WERI-Rb-1 (cell line): ENCODE measurements around the gene CNDP2.

ENCODE experiments used
- DNase-seq: peaks from one replicate; pipeline ENCODE4 v3.0.0-alpha.2; 2020
- H3K27ac ChIP-seq: fragments of 250-450 bp; sonication (Bioruptor Pico); 2 replicates; pipeline ENCODE4 v1.5.1; 2020; ENCODE audit warnings: mild to moderate bottlenecking, moderate library complexity
- H3K27me3 ChIP-seq: fragments of 250-450 bp; sonication (Bioruptor Pico); 2 replicates; pipeline ENCODE4 v1.5.1; 2021; ENCODE audit warnings: mild to moderate bottlenecking, low read depth, moderate library complexity; ENCODE audit not compliant: insufficient read depth, severe bottlenecking
- H3K36me3 ChIP-seq: fragments of 250-450 bp; sonication (Bioruptor Pico); 2 replicates; pipeline ENCODE4 v1.5.1; 2020; ENCODE audit warnings: mild to moderate bottlenecking, moderate library complexity
- H3K4me3 ChIP-seq: 2 replicates; pipeline ENCODE4 v1.5.1; 2011; ENCODE audit warnings: low read depth, mild to moderate bottlenecking, control low read depth, low read length
- H3K9me3 ChIP-seq: fragments of 250-450 bp; sonication (Bioruptor Pico); 2 replicates; pipeline ENCODE4 v1.5.1; 2021; ENCODE audit warnings: mild to moderate bottlenecking, moderate library complexity; ENCODE audit not compliant: severe bottlenecking
- TF ChIP-seq, protein P1 (sequence below): IDR thresholded peaks from 2 replicates; pipeline ENCODE4 v1.5.1; 2011; ENCODE audit warnings: low read depth, mild to moderate bottlenecking, control low read depth, inconsistent platforms, low read length

Gene CNDP2

DNA sequence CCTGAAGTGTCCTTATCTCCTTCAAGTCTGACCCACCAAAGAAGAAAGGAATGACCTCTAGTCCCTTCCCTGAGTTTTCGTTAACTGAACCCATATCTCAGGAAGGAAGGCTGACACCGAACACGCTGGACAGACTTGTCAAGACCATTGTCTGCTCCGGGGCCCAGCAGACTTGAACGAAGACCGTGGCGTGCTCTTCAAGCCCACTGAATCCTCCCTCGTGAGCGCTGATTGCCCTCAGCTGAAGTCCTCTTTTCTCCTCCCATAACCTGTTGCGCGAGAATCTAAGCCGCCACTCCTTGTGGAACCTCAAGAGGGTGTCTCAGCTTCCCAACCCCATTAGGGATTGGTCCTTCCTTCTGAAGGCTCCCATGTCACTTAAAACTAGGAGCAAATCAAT, 37.5 kb downstream of the CNDP2 start:
- Histone ChIP-seq H3K4me3 (no peak overlapping the region), H3K36me3 (no peaks in the 10 kb centered on the region), H3K9me3 (no peaks in the 10 kb centered on the region), H3K27me3 (no peaks in the 10 kb centered on the region), H3K27ac (no peak overlapping the region)
- TF ChIP-seq, protein P1, sequence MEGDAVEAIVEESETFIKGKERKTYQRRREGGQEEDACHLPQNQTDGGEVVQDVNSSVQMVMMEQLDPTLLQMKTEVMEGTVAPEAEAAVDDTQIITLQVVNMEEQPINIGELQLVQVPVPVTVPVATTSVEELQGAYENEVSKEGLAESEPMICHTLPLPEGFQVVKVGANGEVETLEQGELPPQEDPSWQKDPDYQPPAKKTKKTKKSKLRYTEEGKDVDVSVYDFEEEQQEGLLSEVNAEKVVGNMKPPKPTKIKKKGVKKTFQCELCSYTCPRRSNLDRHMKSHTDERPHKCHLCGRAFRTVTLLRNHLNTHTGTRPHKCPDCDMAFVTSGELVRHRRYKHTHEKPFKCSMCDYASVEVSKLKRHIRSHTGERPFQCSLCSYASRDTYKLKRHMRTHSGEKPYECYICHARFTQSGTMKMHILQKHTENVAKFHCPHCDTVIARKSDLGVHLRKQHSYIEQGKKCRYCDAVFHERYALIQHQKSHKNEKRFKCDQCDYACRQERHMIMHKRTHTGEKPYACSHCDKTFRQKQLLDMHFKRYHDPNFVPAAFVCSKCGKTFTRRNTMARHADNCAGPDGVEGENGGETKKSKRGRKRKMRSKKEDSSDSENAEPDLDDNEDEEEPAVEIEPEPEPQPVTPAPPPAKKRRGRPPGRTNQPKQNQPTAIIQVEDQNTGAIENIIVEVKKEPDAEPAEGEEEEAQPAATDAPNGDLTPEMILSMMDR: 0 out of 2 replicates have a peak, but pooled peaks have one; percentile 4
- no peak for DNase-seq

DNA sequence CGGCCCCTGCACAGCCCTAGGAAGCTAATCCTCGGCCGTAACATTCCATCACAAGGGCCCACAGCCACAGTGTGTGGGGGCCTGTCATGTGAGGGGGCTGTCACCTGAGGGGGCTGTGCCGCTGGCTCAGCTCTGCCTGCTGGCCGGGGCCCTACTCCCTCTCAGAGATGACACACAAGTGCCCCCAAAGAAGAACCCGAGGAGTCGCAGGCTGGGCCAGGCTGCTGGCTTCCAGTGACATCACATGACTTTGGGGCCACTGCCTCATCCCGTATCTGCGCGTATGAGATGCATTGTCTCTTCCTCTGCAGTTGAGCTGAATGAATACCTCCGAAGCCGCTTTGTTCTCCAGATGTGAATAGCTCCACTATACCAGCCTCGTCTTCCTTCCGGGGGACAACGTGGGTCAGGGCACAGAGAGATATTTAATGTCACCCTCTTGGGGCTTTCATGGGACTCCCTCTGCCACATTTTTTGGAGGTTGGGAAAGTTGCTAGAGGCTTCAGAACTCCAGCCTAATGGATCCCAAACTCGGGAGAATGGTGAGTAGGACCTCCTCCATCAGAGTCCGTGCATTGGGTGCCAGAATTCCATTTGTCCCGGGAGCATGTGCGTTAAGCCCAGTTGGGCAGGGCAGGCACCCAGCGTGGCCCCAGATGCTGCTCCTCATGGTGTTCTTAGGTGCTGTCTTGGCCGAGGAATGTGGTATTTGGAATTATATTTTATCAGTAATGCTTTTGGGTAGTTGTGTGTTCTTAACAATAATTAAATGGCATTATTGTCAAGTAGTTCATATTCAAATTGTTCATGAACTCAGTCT, 38.2 kb downstream of the CNDP2 start, which contains the start of gene CNDP1:
Gene CNDP1, plus strand, starts transcription at position 351 of the 820 bp plus-strand sequence. Its CDS starts 168 bp downstream, at position 519.
- Histone ChIP-seq H3K36me3 (no peaks in the 10 kb centered on the region), H3K4me3 (no peak within 1 kb of the TSS), H3K9me3 (no peaks in the 10 kb centered on the region), H3K27ac (no peak within 1 kb of the TSS), H3K27me3 (no peaks in the 10 kb centered on the region)
- no peak for DNase-seq
- TF ChIP-seq, protein P1: no peak

DNA sequence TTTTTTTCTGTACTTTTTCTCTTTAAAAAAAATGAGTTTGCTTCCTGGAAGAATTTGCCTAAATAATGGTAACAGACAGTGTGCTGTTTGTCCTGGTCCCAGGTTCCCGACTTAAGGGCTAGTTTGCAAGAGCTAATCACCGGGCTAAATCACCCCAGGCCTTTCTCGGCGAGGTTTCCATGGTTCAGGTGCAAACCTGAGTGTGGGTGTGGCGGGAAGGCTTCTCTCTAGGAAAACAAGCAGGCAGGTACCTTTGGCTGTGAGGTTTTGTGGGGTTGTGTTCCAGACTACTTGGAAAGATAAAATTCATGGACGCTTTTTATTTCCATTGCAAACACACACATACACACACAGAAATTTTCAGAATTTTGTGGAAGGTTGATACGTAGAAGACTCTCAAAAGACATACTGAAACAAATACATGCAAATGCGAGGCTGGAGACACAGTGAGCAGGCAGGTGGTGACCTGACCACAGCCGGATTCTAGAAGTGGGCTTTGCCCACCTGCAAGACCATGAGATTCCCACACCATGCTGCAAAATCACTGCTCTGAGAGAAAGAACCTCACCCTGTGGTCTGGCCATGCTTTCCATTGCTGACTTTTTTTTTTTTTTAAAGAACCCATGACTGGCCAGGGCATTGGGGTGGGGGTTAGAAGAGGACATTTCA, 39.0 kb downstream of the CNDP2 start:
- Histone ChIP-seq H3K9me3 (no peaks in the 10 kb centered on the region), H3K36me3 (no peaks in the 10 kb centered on the region), H3K27ac (no peak overlapping the region), H3K27me3 (no peaks in the 10 kb centered on the region), H3K4me3 (no peak overlapping the region)
- TF ChIP-seq, protein P1: no peak
- DNase-seq: no peak

DNA sequence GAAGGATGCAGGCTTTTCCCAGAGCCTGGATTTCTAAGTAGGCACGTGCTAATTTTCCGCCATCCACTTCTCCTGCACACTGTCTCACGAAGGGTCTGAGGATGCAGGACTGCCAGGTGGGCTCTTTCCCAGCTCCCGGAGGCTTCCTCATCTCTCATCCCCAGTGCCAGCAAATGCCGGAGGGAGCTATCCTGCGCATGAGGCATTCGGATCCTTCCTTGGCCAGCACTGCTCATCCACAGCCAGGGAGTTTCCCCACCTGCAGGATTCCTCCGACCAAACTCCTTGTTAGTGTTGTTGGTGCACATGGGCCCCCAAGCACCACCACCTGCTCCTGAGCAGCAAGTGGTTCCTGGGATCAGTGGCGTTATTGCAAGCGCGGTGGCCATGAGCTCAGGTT, 43.1 kb downstream of the CNDP2 start:
- Histone ChIP-seq H3K4me3 (no peak overlapping the region), H3K36me3 (no peaks in the 10 kb centered on the region), H3K27ac (no peak overlapping the region), H3K9me3 (no peaks in the 10 kb centered on the region), H3K27me3 (no peaks in the 10 kb centered on the region)
- TF ChIP-seq, protein P1: no peak
- DNase-seq: no peak

DNA sequence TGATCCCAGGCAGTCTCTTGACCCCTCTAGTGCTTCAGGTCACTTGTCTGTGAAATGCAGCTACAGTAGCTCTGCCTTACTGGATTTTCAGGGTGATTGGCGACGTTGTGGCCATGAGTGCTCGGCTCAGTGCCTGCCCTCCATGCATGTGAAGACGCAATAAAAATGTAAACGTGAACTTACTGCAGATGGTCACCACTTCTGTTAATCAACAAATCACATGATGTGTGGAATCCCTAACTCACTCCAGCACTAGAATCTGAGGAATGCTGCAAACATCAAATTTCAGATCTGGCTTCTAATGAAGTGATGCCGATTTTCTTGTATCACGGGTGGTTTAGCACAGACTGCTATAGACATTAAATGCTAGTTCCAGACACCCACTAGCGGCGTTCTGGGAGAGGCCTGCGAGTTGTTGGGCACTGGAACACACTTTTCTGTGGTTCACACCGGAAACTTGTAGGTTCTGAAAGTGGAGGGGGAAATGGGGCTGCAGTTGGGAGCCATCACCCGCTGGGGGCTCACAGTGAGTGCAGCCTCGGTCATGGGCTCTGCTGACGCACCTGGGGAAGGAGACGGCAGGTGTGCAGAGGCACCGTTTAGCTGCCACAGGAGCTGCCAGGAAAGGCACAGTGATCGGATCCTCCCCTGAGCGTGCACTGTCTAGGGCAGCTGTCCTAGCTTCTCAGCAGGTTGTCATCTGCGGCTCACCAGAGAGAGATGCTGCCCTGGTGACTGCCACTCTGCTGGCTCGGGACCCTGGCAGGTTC, 44.7 kb downstream of the CNDP2 start:
- H3K9me3 ChIP-seq: no peaks in the 10 kb centered on the region
- no peaks in the 10 kb centered on the region for H3K36me3 ChIP-seq
- no peaks in the 10 kb centered on the region for H3K27me3 ChIP-seq
- no peak for DNase-seq
- TF ChIP-seq, protein P1: no peak
- no peak overlapping the region for H3K4me3 ChIP-seq
- H3K27ac ChIP-seq: no peak overlapping the region
